Tibial nerve (tissue), 4 donors: ENCODE measurements around the gene DDX17.

Experiments used
- EP300 ChIP-seq, 2 donors: sonication (generic); formaldehyde crosslinking; IDR thresholded peaks; one replicate each; pipeline ENCODE4 v1.6.1; 2017; ENCODE audit warnings: antibody characterized with exemption in 2 of 2, mild to moderate bottlenecking in 1 of 2
- POLR2A ChIP-seq, 2 donors: fragments of 450-650 bp; IDR thresholded peaks; one replicate each; pipeline ENCODE4 v1.6.1; 2017; ENCODE audit warnings: antibody characterized with exemption in 2 of 2, mild to moderate bottlenecking in 2 of 2, moderate library complexity in 2 of 2
- TF ChIP-seq, protein P1 (sequence below), 5 experiments: fragments of 200-600 bp in 3 of 5; fragments of 450-650 bp in 2 of 5; sonication (generic) in 3 of 5; IDR thresholded peaks; one replicate each; pipeline ENCODE4 v1.5.1; 2016 to 2019; ENCODE audit warnings: antibody characterized with exemption in 5 of 5, mild to moderate bottlenecking in 3 of 5, moderate library complexity in 2 of 5

DNA sequence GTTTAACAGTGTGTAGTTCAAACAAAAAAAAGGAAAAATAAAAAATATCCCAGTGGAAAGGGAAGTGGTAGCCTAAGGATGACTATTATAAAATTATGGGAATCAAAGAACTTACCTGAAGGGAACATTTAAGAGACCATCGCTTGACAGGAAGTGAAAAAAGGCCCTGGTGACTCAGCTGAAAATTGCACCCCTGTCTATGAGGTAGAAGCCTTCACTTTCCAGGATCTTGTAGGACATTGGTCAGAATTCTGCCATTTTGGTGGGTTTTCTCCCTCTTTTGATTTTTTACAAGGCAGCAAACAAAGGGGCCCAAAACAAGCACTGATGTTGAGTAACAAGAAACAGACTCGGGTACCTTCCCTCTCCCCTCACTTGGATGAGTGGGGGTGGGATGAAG is 15.6 kb downstream of the DDX17 start:
- TF ChIP-seq, protein P1, sequence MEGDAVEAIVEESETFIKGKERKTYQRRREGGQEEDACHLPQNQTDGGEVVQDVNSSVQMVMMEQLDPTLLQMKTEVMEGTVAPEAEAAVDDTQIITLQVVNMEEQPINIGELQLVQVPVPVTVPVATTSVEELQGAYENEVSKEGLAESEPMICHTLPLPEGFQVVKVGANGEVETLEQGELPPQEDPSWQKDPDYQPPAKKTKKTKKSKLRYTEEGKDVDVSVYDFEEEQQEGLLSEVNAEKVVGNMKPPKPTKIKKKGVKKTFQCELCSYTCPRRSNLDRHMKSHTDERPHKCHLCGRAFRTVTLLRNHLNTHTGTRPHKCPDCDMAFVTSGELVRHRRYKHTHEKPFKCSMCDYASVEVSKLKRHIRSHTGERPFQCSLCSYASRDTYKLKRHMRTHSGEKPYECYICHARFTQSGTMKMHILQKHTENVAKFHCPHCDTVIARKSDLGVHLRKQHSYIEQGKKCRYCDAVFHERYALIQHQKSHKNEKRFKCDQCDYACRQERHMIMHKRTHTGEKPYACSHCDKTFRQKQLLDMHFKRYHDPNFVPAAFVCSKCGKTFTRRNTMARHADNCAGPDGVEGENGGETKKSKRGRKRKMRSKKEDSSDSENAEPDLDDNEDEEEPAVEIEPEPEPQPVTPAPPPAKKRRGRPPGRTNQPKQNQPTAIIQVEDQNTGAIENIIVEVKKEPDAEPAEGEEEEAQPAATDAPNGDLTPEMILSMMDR (IDR thresholded peaks at IDR 0.05), result no peak
- no peak for TF ChIP-seq POLR2A (IDR thresholded peaks at IDR 0.05)
- no peak for TF ChIP-seq EP300 (IDR thresholded peaks at IDR 0.05)
